GM21360 (cell line): ENCODE results near the gene ZNF208.
"Not testable (repeated sequence)": the region's sequence is repeated elsewhere in the genome, so short reads cannot be mapped to it uniquely, and the experiment has no call there.

ENCODE experiments used
- ATAC-seq: cut with Tn5 transposase; IDR thresholded peaks from one replicate; pipeline ENCODE4 v1.9.1; 2021; ENCODE audit warnings: mild to moderate bottlenecking, moderate library complexity; ENCODE audit not compliant: unreplicated experiment

Gene ZNF208

DNA sequence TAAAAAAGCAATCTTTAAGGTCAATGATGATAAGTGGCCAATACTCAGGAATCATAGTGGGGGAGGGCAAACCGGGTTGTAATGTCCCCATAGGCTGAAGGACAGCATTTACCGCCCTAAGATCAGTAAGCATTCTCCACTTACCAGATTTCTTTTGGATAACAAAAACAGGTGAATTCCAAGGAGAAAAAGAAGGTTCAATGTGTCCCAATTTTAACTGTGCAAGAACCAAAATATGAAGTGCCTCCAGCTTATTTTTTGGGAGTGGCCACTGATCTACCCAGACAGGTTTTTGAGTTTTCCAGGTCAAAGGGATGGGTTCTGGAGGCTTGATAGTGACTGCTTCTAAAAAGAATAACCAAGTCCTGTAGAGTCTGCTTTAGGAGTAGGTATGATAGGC is 125.2 kb downstream of the ZNF208 start:
- not testable (repeated sequence) for ATAC-seq

- ATAC-seq, result not testable (repeated sequence)
Observed at GRCh38 chr19:21884786-21885185, 126.0 kb downstream of the ZNF208 start.

DNA sequence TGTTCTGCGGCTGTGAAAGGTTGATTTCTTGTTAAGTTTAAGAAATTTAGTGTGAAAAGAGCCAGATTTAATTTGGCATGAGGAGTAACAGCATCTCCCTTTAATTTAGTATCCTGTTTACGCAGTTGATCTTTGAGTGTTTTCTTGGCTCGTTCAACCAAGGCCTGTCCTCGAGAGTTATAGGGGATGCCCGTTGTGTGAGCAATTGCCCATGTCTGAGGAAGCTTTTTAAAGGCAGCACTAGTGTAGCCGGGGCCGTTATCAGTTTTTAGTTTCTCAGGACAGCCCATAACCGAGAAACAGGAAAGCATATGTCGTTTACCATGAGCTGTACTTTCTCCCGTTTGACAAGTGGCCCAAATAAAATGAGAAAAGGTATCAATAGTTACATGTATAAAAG is 127.2 kb downstream of the ZNF208 start:
- no peak for ATAC-seq
